Endometrium (tissue), 2 donors: ENCODE results near the gene FARP1.
"Not testable (repeated sequence)": the region's sequence is repeated elsewhere in the genome, so short reads cannot be mapped to it uniquely, and the experiment has no call there.

Source experiments
- FAIRE-seq: peaks from 2 replicates; lab custom pipeline; 2012; peaks lifted over from hg19 to GRCh38; lab: Jason Lieb, UNC
- donor health status: control.
- donor health status: control.

Gene FARP1

GRCh38 chr13:98403076-98403475, 260.2 kb downstream of the FARP1 start:
- no peak for FAIRE-seq

GRCh38 chr13:98405107-98405571, 262.2 kb downstream of the FARP1 start:
- FAIRE-seq: no peak

- FAIRE-seq: no peak
Observed at GRCh38 chr13:98405690-98406344, 262.9 kb downstream of the FARP1 start.

- no peak for FAIRE-seq
Observed at GRCh38 chr13:98406427-98406826, 263.5 kb downstream of the FARP1 start.

- no peak for FAIRE-seq
Observed at GRCh38 chr13:98406971-98407370, 264.1 kb downstream of the FARP1 start.

GRCh38 chr13:98407575-98407974, 264.7 kb downstream of the FARP1 start:
- no peak for FAIRE-seq

- no peak for FAIRE-seq
Observed at GRCh38 chr13:98409281-98409680, 266.4 kb downstream of the FARP1 start.

- FAIRE-seq: no peak
Observed at GRCh38 chr13:98410612-98411011, 267.7 kb downstream of the FARP1 start.

- no peak for FAIRE-seq
Observed at GRCh38 chr13:98411013-98411412, 268.1 kb downstream of the FARP1 start.

GRCh38 chr13:98411617-98412265, 268.8 kb downstream of the FARP1 start:
- no peak for FAIRE-seq

- not testable (repeated sequence) for FAIRE-seq
Observed at GRCh38 chr13:98413278-98413677, 270.4 kb downstream of the FARP1 start.

- no peak for FAIRE-seq
Observed at GRCh38 chr13:98413796-98414195, 270.9 kb downstream of the FARP1 start.

- FAIRE-seq: no peak
Observed at GRCh38 chr13:98415326-98416070, 272.6 kb downstream of the FARP1 start.

- FAIRE-seq: no peak
Observed at GRCh38 chr13:98416408-98416807, 273.5 kb downstream of the FARP1 start.

GRCh38 chr13:98419786-98420553, 277.1 kb downstream of the FARP1 start:
- no peak for FAIRE-seq

GRCh38 chr13:98420554-98421175, 277.8 kb downstream of the FARP1 start:
- no peak for FAIRE-seq

- no peak for FAIRE-seq
Observed at GRCh38 chr13:98422046-98422445, 279.2 kb downstream of the FARP1 start.

GRCh38 chr13:98423417-98423816, 280.5 kb downstream of the FARP1 start:
- no peak for FAIRE-seq

GRCh38 chr13:98427331-98427995, 284.6 kb downstream of the FARP1 start:
- FAIRE-seq: no peak

- no peak for FAIRE-seq
Observed at GRCh38 chr13:98428256-98428966, 285.5 kb downstream of the FARP1 start.

GRCh38 chr13:98429081-98429480, 286.2 kb downstream of the FARP1 start:
- no peak for FAIRE-seq
